ENCODE results near the gene BAHCC1.

DNA sequence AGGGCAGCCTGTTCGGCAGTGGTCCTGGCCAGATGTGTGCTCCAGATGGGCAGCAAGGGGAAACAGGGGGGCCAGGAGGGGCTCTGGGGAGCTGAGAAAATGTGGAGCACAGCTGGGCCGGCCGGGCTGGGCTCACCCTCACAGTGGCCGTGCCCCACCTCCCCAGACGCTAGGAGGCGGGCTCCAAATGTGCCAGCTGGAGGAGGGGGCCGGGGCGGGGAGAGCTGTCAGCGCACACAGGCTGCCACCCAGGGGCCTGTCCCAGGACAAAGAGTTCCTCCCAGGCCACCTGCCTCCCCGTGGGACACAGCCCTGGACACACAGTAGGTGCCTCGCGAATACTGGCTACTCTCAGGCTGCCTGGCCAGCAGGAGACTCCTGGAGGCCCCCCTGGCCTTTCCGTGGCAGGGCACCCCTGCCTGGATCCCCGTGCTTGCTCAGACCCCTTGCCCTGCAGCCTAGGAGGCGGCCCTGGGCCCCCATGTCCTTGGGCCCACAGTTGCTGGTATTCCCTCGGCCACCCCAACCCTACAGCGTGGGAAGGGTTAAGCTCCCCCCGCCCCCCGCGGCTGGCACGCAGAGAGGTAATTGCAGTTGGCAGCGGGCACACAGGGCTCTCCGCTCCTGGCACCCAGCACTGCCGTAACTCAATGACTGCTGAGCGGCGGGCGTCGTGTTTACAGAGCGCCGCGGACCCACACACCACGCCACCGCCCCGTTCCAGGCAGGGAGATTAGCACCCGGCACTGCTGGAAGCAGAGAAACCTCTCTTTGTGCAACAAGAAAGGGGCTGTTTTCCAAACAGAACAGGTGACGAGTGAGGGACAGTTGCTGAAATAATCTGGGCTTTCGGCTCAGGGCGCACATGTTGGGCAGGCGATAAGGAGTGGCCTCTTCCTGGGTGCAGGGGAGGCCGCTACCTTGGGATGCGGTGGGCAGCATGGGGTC is 32.2 kb downstream of the BAHCC1 start:
- TF ChIP-seq, protein P1, sequence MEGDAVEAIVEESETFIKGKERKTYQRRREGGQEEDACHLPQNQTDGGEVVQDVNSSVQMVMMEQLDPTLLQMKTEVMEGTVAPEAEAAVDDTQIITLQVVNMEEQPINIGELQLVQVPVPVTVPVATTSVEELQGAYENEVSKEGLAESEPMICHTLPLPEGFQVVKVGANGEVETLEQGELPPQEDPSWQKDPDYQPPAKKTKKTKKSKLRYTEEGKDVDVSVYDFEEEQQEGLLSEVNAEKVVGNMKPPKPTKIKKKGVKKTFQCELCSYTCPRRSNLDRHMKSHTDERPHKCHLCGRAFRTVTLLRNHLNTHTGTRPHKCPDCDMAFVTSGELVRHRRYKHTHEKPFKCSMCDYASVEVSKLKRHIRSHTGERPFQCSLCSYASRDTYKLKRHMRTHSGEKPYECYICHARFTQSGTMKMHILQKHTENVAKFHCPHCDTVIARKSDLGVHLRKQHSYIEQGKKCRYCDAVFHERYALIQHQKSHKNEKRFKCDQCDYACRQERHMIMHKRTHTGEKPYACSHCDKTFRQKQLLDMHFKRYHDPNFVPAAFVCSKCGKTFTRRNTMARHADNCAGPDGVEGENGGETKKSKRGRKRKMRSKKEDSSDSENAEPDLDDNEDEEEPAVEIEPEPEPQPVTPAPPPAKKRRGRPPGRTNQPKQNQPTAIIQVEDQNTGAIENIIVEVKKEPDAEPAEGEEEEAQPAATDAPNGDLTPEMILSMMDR (IDR thresholded peaks at IDR 0.05; ENCODE audit: low read length) = no peak
- no peak for TF ChIP-seq EZH2 (optimal IDR thresholded peaks at IDR 0.05; ENCODE audit: low read depth, low read length)
